ENCODE measurements around the gene RELN. TPM values are rescaled to one million over a fixed set of nuclear protein-coding genes. Genes with fewer than 3 reads are reported as not detected.

RELN gene
- total RNA-seq, 1 donor from 2014 or later: 5.7 TPM

GRCh38 chr7:103687951-103688350 lies 301.5 kb downstream of the RELN start:
- no peak overlapping the region for H3K27ac Mint-ChIP-seq (ENCODE audit: unreplicated experiment)
- TF ChIP-seq CTCF (IDR thresholded peaks at IDR 0.05; ENCODE audit: partially characterized antibody, unreplicated experiment): no peak
- DNase-seq: no peak
- H3K4me1 Mint-ChIP-seq (ENCODE audit: low read depth, unreplicated experiment): peaks cover 30% of the 10 kb centered on the region
- H3K4me3 Mint-ChIP-seq (ENCODE audit: unreplicated experiment): no peak overlapping the region
- H3K27me3 Mint-ChIP-seq (ENCODE audit: unreplicated experiment): peaks cover 3% of the 10 kb centered on the region
- no peaks in the 10 kb centered on the region for H3K36me3 Mint-ChIP-seq (ENCODE audit: unreplicated experiment)
- peaks cover 4% of the 10 kb centered on the region for H3K9me3 Mint-ChIP-seq (ENCODE audit: unreplicated experiment)

- no peaks in the 10 kb centered on the region for H3K36me3 Mint-ChIP-seq (ENCODE audit: unreplicated experiment)
- no peak for TF ChIP-seq CTCF (IDR thresholded peaks at IDR 0.05; ENCODE audit: partially characterized antibody, unreplicated experiment)
- no peak overlapping the region for H3K4me3 Mint-ChIP-seq (ENCODE audit: unreplicated experiment)
- DNase-seq: no peak
- H3K9me3 Mint-ChIP-seq (ENCODE audit: unreplicated experiment): no peaks in the 10 kb centered on the region
- no peak overlapping the region for H3K27ac Mint-ChIP-seq (ENCODE audit: unreplicated experiment)
- H3K27me3 Mint-ChIP-seq (ENCODE audit: unreplicated experiment): peaks cover 3% of the 10 kb centered on the region
- peaks cover 30% of the 10 kb centered on the region for H3K4me1 Mint-ChIP-seq (ENCODE audit: low read depth, unreplicated experiment)
These were observed 302.2 kb downstream of the RELN start for GRCh38 chr7:103687272-103687671.

- Mint-ChIP-seq H3K9me3 (ENCODE audit: unreplicated experiment) (no peaks in the 10 kb centered on the region), H3K4me1 (ENCODE audit: low read depth, unreplicated experiment) (peaks cover 30% of the 10 kb centered on the region), H3K27ac (ENCODE audit: unreplicated experiment) (no peak overlapping the region), H3K36me3 (ENCODE audit: unreplicated experiment) (no peaks in the 10 kb centered on the region), H3K27me3 (ENCODE audit: unreplicated experiment) (peaks cover 3% of the 10 kb centered on the region), H3K4me3 (ENCODE audit: unreplicated experiment) (no peak overlapping the region)
- no peak for DNase-seq
- no peak for TF ChIP-seq CTCF (IDR thresholded peaks at IDR 0.05; ENCODE audit: partially characterized antibody, unreplicated experiment)
These were observed 302.7 kb downstream of the RELN start for GRCh38 chr7:103686763-103687162.

GRCh38 chr7:103686064-103686463 lies 303.4 kb downstream of the RELN start:
- Mint-ChIP-seq H3K27ac (ENCODE audit: unreplicated experiment) (no peak overlapping the region), H3K9me3 (ENCODE audit: unreplicated experiment) (no peaks in the 10 kb centered on the region), H3K36me3 (ENCODE audit: unreplicated experiment) (no peaks in the 10 kb centered on the region), H3K27me3 (ENCODE audit: unreplicated experiment) (peaks cover 3% of the 10 kb centered on the region), H3K4me1 (ENCODE audit: low read depth, unreplicated experiment) (peaks cover 30% of the 10 kb centered on the region), H3K4me3 (ENCODE audit: unreplicated experiment) (no peak overlapping the region)
- no peak for DNase-seq
- TF ChIP-seq CTCF (IDR thresholded peaks at IDR 0.05; ENCODE audit: partially characterized antibody, unreplicated experiment): no peak

GRCh38 chr7:103685646-103686045 lies 303.8 kb downstream of the RELN start:
- Mint-ChIP-seq H3K4me3 (ENCODE audit: unreplicated experiment) (no peak overlapping the region), H3K9me3 (ENCODE audit: unreplicated experiment) (no peaks in the 10 kb centered on the region), H3K36me3 (ENCODE audit: unreplicated experiment) (no peaks in the 10 kb centered on the region), H3K27me3 (ENCODE audit: unreplicated experiment) (peaks cover 3% of the 10 kb centered on the region), H3K27ac (ENCODE audit: unreplicated experiment) (no peak overlapping the region), H3K4me1 (ENCODE audit: low read depth, unreplicated experiment) (peaks cover 28% of the 10 kb centered on the region)
- no peak for DNase-seq
- TF ChIP-seq CTCF (IDR thresholded peaks at IDR 0.05; ENCODE audit: partially characterized antibody, unreplicated experiment): no peak

Measured in glutamatergic neuron (in vitro differentiated cells).